HCT116 (cell line): ENCODE results near the gene TAS2R41. TPM values are rescaled to one million over a fixed set of nuclear protein-coding genes. Genes with fewer than 3 reads are reported as not detected.
A peak's percentile ranks its signal among the peaks of the same experiment; 100 is the strongest.

Experiments used
- ATAC-seq: fragments of 200-7000 bp; cut with Tn5 transposase; 2 replicates; pipeline ENCODE4 v1.9.1; 2020; ENCODE audit warnings: mild to moderate bottlenecking, moderate library complexity
- Bru-seq: library from RNA; stranded (reverse); fragments of 400-500 nt; gene quantifications from one replicate; lab custom pipeline; 2021; lab: Mats Ljungman, UMichigan
- BruChase-seq, 2 experiments: library from RNA; stranded (reverse); fragments of 400-500 nt; gene quantifications; one replicate each; lab custom pipeline; 2021; lab: Mats Ljungman, UMichigan
- BruUV-seq: library from RNA; stranded (reverse); fragments of 400-500 nt; replicated peaks from 2 replicates; lab custom pipeline; 2021; lab: Mats Ljungman, UMichigan
- CTCF ChIA-PET: fragments of 300-600 bp; sonication (Branson Sonifier 250); formaldehyde crosslinking; loops from one replicate; lab custom pipeline; 2021; ENCODE audit warnings: antibody characterized with exemption; lab: Charles Lee
- POLR2A ChIA-PET: fragments of 300-600, 350-600 bp; sonication (Branson Sonifier 250); formaldehyde crosslinking; loops from one replicate; lab custom pipeline; 2021; ENCODE audit warnings: antibody characterized with exemption; lab: Charles Lee
- RAD21 ChIA-PET, 2 experiments: fragments of 300-600 bp; sonication (Branson Sonifier 250); formaldehyde crosslinking; loops; one replicate each; lab custom pipeline; 2023; ENCODE audit warnings: low total read pairs in 2 of 2; ENCODE audit not compliant: uncharacterized antibody in 2 of 2, unreplicated experiment in 2 of 2, low non-redundant PET in 1 of 2; lab: Charles Lee
- DNase-seq: peaks from one replicate; pipeline ENCODE4 v3.0.0-alpha.2; 2010; ENCODE audit warnings: low read depth, low spot score
- H2AFZ ChIP-seq: fragments of 200-600 bp; shearing (Covaris generic), sonication (generic); 2 replicates; pipeline ENCODE4 v1.6.1; 2017; ENCODE audit warnings: low read depth, mixed run types, mixed read lengths, antibody characterized with exemption, low read length; ENCODE audit not compliant: poor library complexity, severe bottlenecking
- H3K27ac ChIP-seq: 2 replicates; pipeline ENCODE4 v1.5.1; 2012; ENCODE audit warnings: low read depth, low read length
- H3K27me3 ChIP-seq: fragments of 200-600 bp; sonication (generic); 2 replicates; pipeline ENCODE4 v1.6.1; 2016; ENCODE audit warnings: mixed run types, low read length, mixed read lengths; ENCODE audit not compliant: insufficient read depth
- H3K36me3 ChIP-seq, 2 experiments: fragments of 200-500 bp in 1 of 2; fragments of 200-600 bp in 1 of 2; sonication (Bioruptor generic) in 1 of 2; sonication (generic) in 1 of 2; 2 replicates each; pipeline versions ENCODE4 v1.5.1 to v1.6.1; 2014 to 2016; ENCODE audit warnings: low read length in 2 of 2, inconsistent platforms in 1 of 2, mixed read lengths in 1 of 2, mixed run types in 1 of 2; ENCODE audit not compliant: insufficient read depth in 2 of 2, control insufficient read depth in 1 of 2
- H3K4me1 ChIP-seq, 2 experiments: fragments of 200-600 bp in 1 of 2; sonication (generic) in 1 of 2; 2 replicates each; pipeline versions ENCODE4 v1.5.1 to v1.6.1; 2012 to 2017; ENCODE audit warnings: low read length in 2 of 2, inconsistent platforms in 1 of 2, mild to moderate bottlenecking in 1 of 2, mixed read lengths in 1 of 2, mixed run types in 1 of 2, moderate library complexity in 1 of 2; ENCODE audit not compliant: insufficient read depth in 2 of 2, control insufficient read depth in 1 of 2
- H3K4me2 ChIP-seq: fragments of 200-600 bp; sonication (generic); 2 replicates; pipeline ENCODE4 v1.6.1; 2017; ENCODE audit warnings: mixed run types, low read length, mixed read lengths
- H3K4me3 ChIP-seq, 2 experiments: fragments of 200-600 bp in 1 of 2; sonication (generic) in 1 of 2; replicated peaks in 1 of 2; 2 replicates each; pipeline ENCODE4 v1.5.1; 2011 to 2016; ENCODE audit warnings: low read length in 2 of 2, control low read depth in 1 of 2, low read depth in 1 of 2, mild to moderate bottlenecking in 1 of 2, mixed read lengths in 1 of 2, mixed run types in 1 of 2
- H3K79me2 ChIP-seq: fragments of 200-600 bp; sonication (generic); 2 replicates; pipeline ENCODE4 v1.6.1; 2017; ENCODE audit warnings: mild to moderate bottlenecking, mixed run types, low read length, moderate library complexity, mixed read lengths; ENCODE audit not compliant: insufficient read depth
- H3K9ac ChIP-seq: fragments of 200-600 bp; sonication (generic); 2 replicates; pipeline ENCODE4 v1.6.1; 2016; ENCODE audit warnings: low read length, mixed read lengths
- H3K9me2 ChIP-seq: fragments of 200-600 bp; sonication (generic), shearing (Covaris generic); 2 replicates; pipeline ENCODE4 v1.6.1; 2017; ENCODE audit warnings: mixed run types, mild to moderate bottlenecking, moderate library complexity; ENCODE audit not compliant: insufficient read depth
- H3K9me3 ChIP-seq, 2 experiments: fragments of 200-500 bp in 1 of 2; fragments of 200-600 bp in 1 of 2; sonication (Bioruptor generic) in 1 of 2; sonication (generic) in 1 of 2; 2 replicates each; pipeline ENCODE4 v1.6.1; 2014 to 2017; ENCODE audit warnings: low read length in 2 of 2, mixed read lengths in 2 of 2, inconsistent platforms in 1 of 2, low read depth in 1 of 2, mild to moderate bottlenecking in 1 of 2, mixed run types in 1 of 2, moderate library complexity in 1 of 2; ENCODE audit not compliant: control insufficient read depth in 1 of 2, insufficient read depth in 1 of 2
- H4K20me1 ChIP-seq: fragments of 200-600 bp; sonication (generic), shearing (Covaris generic); 2 replicates; pipeline ENCODE4 v1.6.1; 2017; ENCODE audit warnings: mixed run types, mild to moderate bottlenecking, moderate library complexity; ENCODE audit not compliant: insufficient read depth
- ATF3 ChIP-seq: IDR thresholded peaks from 2 replicates; pipeline ENCODE4 v1.6.1; 2012
- CBX3 ChIP-seq: IDR thresholded peaks from 2 replicates; pipeline ENCODE4 v1.6.1; 2012; ENCODE audit warnings: low read depth
- CTCF ChIP-seq, 3 experiments: fragments of 200-600 bp in 1 of 3; sonication (generic) in 1 of 3; IDR thresholded peaks in 2 of 3; conservative IDR thresholded peaks in 1 of 3; 2 replicates each; pipeline ENCODE4 v1.5.1; 2012 to 2017; ENCODE audit warnings: low read depth in 2 of 3, low read length in 2 of 3, antibody characterized with exemption in 1 of 3, borderline replicate concordance in 1 of 3, control low read depth in 1 of 3, mild to moderate bottlenecking in 1 of 3, mixed read lengths in 1 of 3, mixed run types in 1 of 3, moderate library complexity in 1 of 3; ENCODE audit not compliant: insufficient read depth in 1 of 3
- EGR1 ChIP-seq: IDR thresholded peaks from 2 replicates; pipeline ENCODE4 v1.6.1; 2012; ENCODE audit warnings: low read depth
- ELF1 ChIP-seq: IDR thresholded peaks from 2 replicates; pipeline ENCODE4 v1.6.1; 2012; ENCODE audit warnings: low read depth, borderline replicate concordance
- EZH2phosphoT487 ChIP-seq: fragments of 200-600 bp; IDR thresholded peaks from 2 replicates; pipeline ENCODE4 v1.6.1; 2018; ENCODE audit warnings: antibody characterized with exemption, borderline replicate concordance
- FOSL1 ChIP-seq: IDR thresholded peaks from 2 replicates; pipeline ENCODE4 v1.6.1; 2012; ENCODE audit warnings: low read depth
- JUND ChIP-seq: IDR thresholded peaks from 2 replicates; pipeline ENCODE4 v1.6.1; 2012
- MAX ChIP-seq: IDR thresholded peaks from 2 replicates; pipeline ENCODE4 v1.6.1; 2012
- POLR2A ChIP-seq: IDR thresholded peaks from 2 replicates; pipeline ENCODE4 v1.7.0; 2011; ENCODE audit warnings: borderline replicate concordance; ENCODE audit not compliant: insufficient read depth, insufficient read length; ENCODE audit errors: extremely low read depth
- RAD21 ChIP-seq: IDR thresholded peaks from 2 replicates; pipeline ENCODE4 v1.6.1; 2012; ENCODE audit warnings: low read depth, mild to moderate bottlenecking
- SIN3A ChIP-seq: IDR thresholded peaks from 2 replicates; pipeline ENCODE4 v1.6.1; 2012; ENCODE audit warnings: low read depth
- SP1 ChIP-seq: IDR thresholded peaks from 2 replicates; pipeline ENCODE4 v1.6.1; 2012; ENCODE audit warnings: low read depth
- SRF ChIP-seq: IDR thresholded peaks from 2 replicates; pipeline ENCODE4 v1.6.1; 2012; ENCODE audit warnings: low read depth
- YY1 ChIP-seq: IDR thresholded peaks from 2 replicates; pipeline ENCODE4 v1.6.1; 2011; ENCODE audit warnings: low read length, low read depth, moderate library complexity, mild to moderate bottlenecking; ENCODE audit not compliant: insufficient replicate concordance; ENCODE audit errors: extremely low read depth
- ZNF274 ChIP-seq: fragments of 200-500 bp; sonication (Bioruptor generic); IDR thresholded peaks from 2 replicates; pipeline ENCODE4 v1.6.1; 2014; ENCODE audit warnings: mild to moderate bottlenecking, low read depth, low read length, inconsistent platforms
- intact Hi-C: fragments of 100-400 bp; cut with micrococcal nuclease; formaldehyde crosslinking; loops from 2 replicates; pipeline ENCODE4 v1.10.0; 2022
- long read RNA-seq: library from polyadenylated mRNA; unstranded; transcript quantifications from one replicate; pipeline ENCODE4 v2.0.0, GENCODE V29; 2021; ENCODE audit not compliant: unreplicated experiment
- polyA plus RNA-seq: library from polyadenylated mRNA; unstranded; fragments of >200 nt; gene quantifications from 2 replicates; pipeline ENCODE4 v1.2.1, GENCODE V29; 2012; ENCODE audit warnings: missing spikeins
- total RNA-seq: library from RNA; stranded (reverse); gene quantifications from one replicate; pipeline ENCODE4 v1.2.1, GENCODE V29; 2021; ENCODE audit not compliant: unreplicated experiment

TAS2R41 gene
- not detected for total RNA-seq
- not detected in 2 replicates for polyA plus RNA-seq
- not detected for Bru-seq, nascent RNA
- not detected for BruChase-seq, experiment 1, labeled RNA remaining after a 6-hour chase
- percentile 9 among the genes with signal in this experiment for BruChase-seq, experiment 2, labeled RNA remaining after a 2-hour chase
- long read RNA-seq = 0 reads

- no peaks in the 10 kb centered on the region for H3K9me3 ChIP-seq
- no peak within 1 kb of the TSS for H3K4me2 ChIP-seq
- no peak within 1 kb of the TSS for H3K27ac ChIP-seq
- CTCF ChIA-PET = no interaction called here
- H2AFZ ChIP-seq = no peak within 1 kb of the TSS
- no peak for TF ChIP-seq CTCF (IDR thresholded peaks at IDR 0.05 in 2 of 3, conservative IDR thresholded peaks at IDR 0.05 in 1 of 3; ENCODE audit: borderline replicate concordance in 1 of 3, insufficient read depth in 1 of 3, low read depth in 2 of 3, low read length in 2 of 3)
- TF ChIP-seq CBX3 = no peak
- no peak for TF ChIP-seq JUND
- TF ChIP-seq ELF1 = no peak
- no peak for TF ChIP-seq ATF3
- no peak for TF ChIP-seq EGR1
- TF ChIP-seq YY1 = no peak
- TF ChIP-seq POLR2A = no peak
- TF ChIP-seq ZNF274 = no peak
- TF ChIP-seq SIN3A = no peak
- no peak for TF ChIP-seq MAX
- TF ChIP-seq SP1 = no peak
- no peak for TF ChIP-seq EZH2phosphoT487
- no peak for TF ChIP-seq FOSL1
- TF ChIP-seq SRF = no peak
- no peak for TF ChIP-seq RAD21
- H3K9ac ChIP-seq = no peak within 1 kb of the TSS
- H3K36me3 ChIP-seq = no peaks in the 10 kb centered on the region
- RAD21 ChIA-PET = no interaction called here
- no peak within 1 kb of the TSS for H3K4me3 ChIP-seq
- intact Hi-C loops = no loop called here
- H3K9me2 ChIP-seq = no peaks in the 10 kb centered on the region; the same call in 1 of the 2 replicates
- ATAC-seq (no peak), DNase-seq (no peak)
- no peaks in the 10 kb centered on the region for H3K27me3 ChIP-seq
- H4K20me1 ChIP-seq = no peaks in the 10 kb centered on the region
- POLR2A ChIA-PET = no interaction called here
- peaks cover 6 to 11% of the 10 kb centered on the region in 2 experiments for H3K4me1 ChIP-seq
- no TSS peak for BruUV-seq
- H3K79me2 ChIP-seq = no peaks in the 10 kb centered on the region
Measured at GRCh38 chr7:143477501-143478150, at the start of gene TAS2R41. Gene TAS2R41 (plus strand): TSS chr7:143477873. CDS start chr7:143477873, 0 bp downstream.
